Activated CD4-positive, alpha-beta memory T cell treated with anti-CD3 and anti-CD28 coated beads for 36 hours (primary cell): ENCODE results near the gene KRTAP4-12. TPM values are rescaled to one million over a fixed set of nuclear protein-coding genes. Genes with fewer than 3 reads are reported as not detected.
"Not testable (repeated sequence)": the region's sequence is repeated elsewhere in the genome, so short reads cannot be mapped to it uniquely, and the experiment has no call there.

Source experiments
- CTCF ChIA-PET: fragments of 350-600 bp; sonication (Branson Sonifier 250); formaldehyde crosslinking; loops from one replicate; lab custom pipeline; 2021; ENCODE audit warnings: antibody characterized with exemption, inconsistent platforms; lab: Charles Lee
- POLR2A ChIA-PET: fragments of 350-600 bp; sonication (Branson Sonifier 250); formaldehyde crosslinking; loops from one replicate; lab custom pipeline; 2021; ENCODE audit warnings: antibody characterized with exemption; lab: Charles Lee
- DNase-seq: peaks from one replicate; pipeline ENCODE4 v3.0.0-alpha.2; 2020
- H3K27ac Mint-ChIP-seq: one replicate; pipeline ENCODE4 v1.8.0; 2021; ENCODE audit warnings: mixed read lengths
- H3K27me3 Mint-ChIP-seq: one replicate; pipeline ENCODE4 v1.8.0; 2021; ENCODE audit warnings: mixed read lengths
- H3K36me3 Mint-ChIP-seq: one replicate; pipeline ENCODE4 v1.8.0; 2021; ENCODE audit warnings: mixed read lengths
- H3K4me1 Mint-ChIP-seq: one replicate; pipeline ENCODE4 v1.8.0; 2021; ENCODE audit warnings: low read depth, mixed read lengths
- H3K4me3 Mint-ChIP-seq: one replicate; pipeline ENCODE4 v1.8.0; 2021; ENCODE audit warnings: mild to moderate bottlenecking, mixed read lengths
- H3K9me3 Mint-ChIP-seq: one replicate; pipeline ENCODE4 v1.8.0; 2021; ENCODE audit warnings: mixed read lengths
- intact Hi-C: fragments of 100-400 bp; cut with micrococcal nuclease; formaldehyde crosslinking; loops from one replicate; pipeline ENCODE4 v1.15.1; 2023
- total RNA-seq, 2 experiments: library from RNA; stranded (reverse); gene quantifications; one replicate each; pipeline ENCODE4 v1.2.3, GENCODE V29; 2021

Gene KRTAP4-12
- total RNA-seq, 2 experiments from 2014 or later: not detected

- intact Hi-C loops, H3K27me3 Mint-ChIP-seq, H3K27ac Mint-ChIP-seq, H3K9me3 Mint-ChIP-seq, DNase-seq, H3K4me3 Mint-ChIP-seq, POLR2A ChIA-PET, H3K36me3 Mint-ChIP-seq: not testable (repeated sequence)
- CTCF ChIA-PET: interaction anchor here (1.3 to 1.4 kb wide), 2 partner anchors 426 to 539 kb away, joined by 3 read pairs; no protein-coding TSS in a partner anchor
- H3K4me1 Mint-ChIP-seq: peaks cover 45% of the 10 kb centered on the region
These were observed 541 bp downstream of the KRTAP4-12 start for GRCh38 chr17:41123292-41123990.

- intact Hi-C loops: no loop called here
- CTCF ChIA-PET: no interaction called here
- H3K27ac Mint-ChIP-seq: no peak overlapping the region
- H3K4me1 Mint-ChIP-seq: peaks cover 45% of the 10 kb centered on the region
- no peak overlapping the region for H3K4me3 Mint-ChIP-seq
- H3K36me3 Mint-ChIP-seq: no peaks in the 10 kb centered on the region
- peaks cover 4% of the 10 kb centered on the region for H3K27me3 Mint-ChIP-seq
- H3K9me3 Mint-ChIP-seq: peaks cover 6% of the 10 kb centered on the region
- no peak for DNase-seq
- POLR2A ChIA-PET: no interaction called here
These were observed 2.2 kb downstream of the KRTAP4-12 start for GRCh38 chr17:41121742-41122141.

GRCh38 chr17:41119696-41120690, 4.0 kb downstream of the KRTAP4-12 start:
- not testable (repeated sequence) for H3K4me3 Mint-ChIP-seq, H3K9me3 Mint-ChIP-seq
- H3K4me1 Mint-ChIP-seq: peaks cover 33% of the 10 kb centered on the region

GRCh38 chr17:41118721-41119120, 5.3 kb downstream of the KRTAP4-12 start:
- POLR2A ChIA-PET: no interaction called here
- intact Hi-C loops: no loop called here
- peaks cover 22% of the 10 kb centered on the region for H3K4me1 Mint-ChIP-seq
- H3K4me3 Mint-ChIP-seq: no peak overlapping the region
- H3K27ac Mint-ChIP-seq: no peak overlapping the region
- CTCF ChIA-PET: no interaction called here
- no peak for DNase-seq
- no peaks in the 10 kb centered on the region for H3K36me3 Mint-ChIP-seq
- peaks cover 4% of the 10 kb centered on the region for H3K27me3 Mint-ChIP-seq
- H3K9me3 Mint-ChIP-seq: peaks cover 6% of the 10 kb centered on the region

More at GRCh38 chr17:41119696-41120690, 4.0 kb downstream of the KRTAP4-12 start:
- H3K27ac Mint-ChIP-seq, CTCF ChIA-PET, intact Hi-C loops, POLR2A ChIA-PET, H3K27me3 Mint-ChIP-seq, H3K36me3 Mint-ChIP-seq, DNase-seq: not testable (repeated sequence)

GRCh38 chr17:41117846-41118386, 6.1 kb downstream of the KRTAP4-12 start, which contains the start of gene KRTAP4-11:
Gene KRTAP4-11 (minus strand): TSS chr17:41118373. CDS start chr17:41118315, 58 bp downstream.
- H3K4me3 Mint-ChIP-seq, DNase-seq, H3K9me3 Mint-ChIP-seq, POLR2A ChIA-PET, H3K27ac Mint-ChIP-seq, H3K27me3 Mint-ChIP-seq, intact Hi-C loops, H3K36me3 Mint-ChIP-seq: not testable (repeated sequence)
- CTCF ChIA-PET: interaction anchor here (0.7 kb wide), 1 partner anchor 20 kb away, joined by 3 read pairs; no protein-coding TSS in a partner anchor
- peaks cover 16% of the 10 kb centered on the region for H3K4me1 Mint-ChIP-seq

GRCh38 chr17:41116297-41116696, 7.7 kb downstream of the KRTAP4-12 start:
- DNase-seq: no peak
- H3K4me1 Mint-ChIP-seq: peaks cover 12% of the 10 kb centered on the region
- H3K4me3 Mint-ChIP-seq: no peak overlapping the region
- POLR2A ChIA-PET: no interaction called here
- H3K27ac Mint-ChIP-seq: no peak overlapping the region
- intact Hi-C loops: no loop called here
- CTCF ChIA-PET: no interaction called here
- peaks cover 2% of the 10 kb centered on the region for H3K36me3 Mint-ChIP-seq
- peaks cover 4% of the 10 kb centered on the region for H3K27me3 Mint-ChIP-seq
- peaks cover 4% of the 10 kb centered on the region for H3K9me3 Mint-ChIP-seq

- Mint-ChIP-seq H3K4me1 (peaks cover 2% of the 10 kb centered on the region), H3K9me3 (peaks cover 8% of the 10 kb centered on the region), H3K27me3 (peaks cover 7% of the 10 kb centered on the region), H3K27ac (no peak overlapping the region), H3K36me3 (peaks cover 2% of the 10 kb centered on the region), H3K4me3 (no peak overlapping the region)
- intact Hi-C loops: no loop called here
- no peak for DNase-seq
- POLR2A ChIA-PET: no interaction called here
- CTCF ChIA-PET: no interaction called here
These were observed 12.7 kb downstream of the KRTAP4-12 start for GRCh38 chr17:41111151-41111885.

- POLR2A ChIA-PET, H3K27ac Mint-ChIP-seq, H3K4me3 Mint-ChIP-seq, CTCF ChIA-PET, H3K36me3 Mint-ChIP-seq, H3K4me1 Mint-ChIP-seq, intact Hi-C loops, H3K9me3 Mint-ChIP-seq, DNase-seq: not testable (repeated sequence)
- peaks cover 14% of the 10 kb centered on the region for H3K27me3 Mint-ChIP-seq
These were observed 15.1 kb downstream of the KRTAP4-12 start for GRCh38 chr17:41108728-41109386.

- Mint-ChIP-seq H3K36me3 (no peaks in the 10 kb centered on the region), H3K4me1 (peaks cover 2% of the 10 kb centered on the region), H3K4me3 (no peak overlapping the region), H3K9me3 (peaks cover 6% of the 10 kb centered on the region), H3K27me3 (peaks cover 14% of the 10 kb centered on the region), H3K27ac (no peak overlapping the region)
- CTCF ChIA-PET: no interaction called here
- POLR2A ChIA-PET: no interaction called here
- intact Hi-C loops: no loop called here
- DNase-seq: no peak
These were observed 16.0 kb downstream of the KRTAP4-12 start for GRCh38 chr17:41107941-41108450.

- CTCF ChIA-PET, intact Hi-C loops, POLR2A ChIA-PET, H3K4me1 Mint-ChIP-seq, H3K9me3 Mint-ChIP-seq, H3K36me3 Mint-ChIP-seq, H3K4me3 Mint-ChIP-seq, DNase-seq, H3K27ac Mint-ChIP-seq: not testable (repeated sequence)
- H3K27me3 Mint-ChIP-seq: peaks cover 14% of the 10 kb centered on the region
These were observed 18.6 kb downstream of the KRTAP4-12 start, which contains the start of gene KRTAP4-9 for GRCh38 chr17:41105347-41105746. Gene KRTAP4-9 (plus strand): TSS chr17:41105389. CDS start chr17:41105389, 0 bp downstream.
